ENCODE measurements around the gene TMEM126A.
"Not testable (repeated sequence)": the region's sequence is repeated elsewhere in the genome, so short reads cannot be mapped to it uniquely, and the experiment has no call there.

Gene TMEM126A

GRCh38 chr11:85661972-85662664 lies 14.4 kb downstream of the TMEM126A start:
- peak; percentile 50 for DNase-seq

DNA sequence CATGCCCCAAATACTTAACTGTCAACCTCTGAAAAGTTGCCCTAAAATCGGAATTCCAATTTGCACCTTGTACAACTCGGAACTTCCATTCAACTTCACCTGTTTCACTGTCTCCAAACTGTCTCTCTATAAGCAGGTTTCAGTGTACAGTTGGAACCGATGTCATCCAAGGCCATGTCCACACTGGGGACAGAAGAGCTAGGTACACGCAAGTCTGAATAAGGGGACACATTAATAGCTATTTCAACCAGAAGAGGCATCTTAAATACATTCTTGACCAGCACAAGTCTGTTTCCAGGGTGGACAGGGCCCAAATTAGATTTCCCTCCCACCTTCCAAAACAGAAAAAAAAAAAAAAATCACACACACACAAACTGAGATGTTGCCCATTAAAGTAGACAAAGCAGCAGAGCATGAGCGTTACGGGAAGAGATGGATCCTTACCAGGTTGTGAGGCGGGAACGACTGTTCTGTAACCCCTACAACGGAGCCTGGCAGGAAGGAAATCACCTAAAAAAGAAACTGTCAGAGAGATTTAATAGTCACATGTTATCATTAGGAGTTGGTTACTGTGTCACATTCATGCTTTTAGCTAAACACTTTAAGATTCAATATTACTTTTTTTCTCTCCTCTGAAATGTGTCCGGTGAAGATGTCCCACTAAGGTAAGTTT lies 15.4 kb downstream of the TMEM126A start:
- DNase-seq = peak; percentile 56

DNA sequence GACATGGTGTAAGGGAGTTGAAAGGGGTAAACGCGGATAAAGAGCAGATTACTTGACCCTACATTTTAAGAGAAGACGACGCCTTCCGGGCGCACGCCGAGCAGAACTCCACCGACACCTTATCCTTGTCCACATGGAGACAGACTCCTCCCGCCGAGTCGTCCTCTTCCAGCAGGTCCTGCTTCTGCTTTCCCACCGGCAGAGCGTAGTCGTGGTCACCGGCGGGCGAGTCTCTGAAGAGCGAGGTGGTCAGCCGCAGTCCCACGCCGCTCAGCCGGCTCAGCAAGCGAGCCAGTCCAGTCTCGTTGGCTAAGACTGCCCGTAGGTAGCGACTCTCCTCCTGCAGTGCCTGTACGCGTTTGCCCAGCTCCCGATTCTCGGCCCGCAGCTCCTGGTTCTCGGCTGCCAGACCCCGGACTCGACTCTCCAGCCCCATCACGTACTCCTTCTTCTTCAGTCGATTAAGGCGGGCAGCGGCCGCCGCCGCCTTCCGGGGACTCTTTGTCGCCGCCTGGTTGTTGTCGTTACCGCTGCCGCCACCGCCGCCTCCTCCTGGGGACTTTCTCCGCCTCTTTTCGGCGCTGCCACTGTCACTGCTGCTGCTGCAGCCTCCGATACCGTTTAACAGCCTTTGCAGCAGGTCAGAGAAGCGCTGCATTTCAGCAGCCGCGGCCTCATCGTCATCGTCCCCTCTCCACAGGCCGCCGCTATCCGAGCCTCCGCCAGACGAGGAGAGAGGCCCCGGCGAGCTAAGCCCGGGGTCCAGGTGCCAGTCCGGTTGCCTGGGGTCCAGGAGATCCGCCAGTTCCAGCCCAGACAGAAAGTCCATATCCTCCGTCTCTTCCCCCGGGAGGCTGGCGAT lies 16.2 kb downstream of the TMEM126A start:
- DNase-seq = peak; percentile 96

DNA sequence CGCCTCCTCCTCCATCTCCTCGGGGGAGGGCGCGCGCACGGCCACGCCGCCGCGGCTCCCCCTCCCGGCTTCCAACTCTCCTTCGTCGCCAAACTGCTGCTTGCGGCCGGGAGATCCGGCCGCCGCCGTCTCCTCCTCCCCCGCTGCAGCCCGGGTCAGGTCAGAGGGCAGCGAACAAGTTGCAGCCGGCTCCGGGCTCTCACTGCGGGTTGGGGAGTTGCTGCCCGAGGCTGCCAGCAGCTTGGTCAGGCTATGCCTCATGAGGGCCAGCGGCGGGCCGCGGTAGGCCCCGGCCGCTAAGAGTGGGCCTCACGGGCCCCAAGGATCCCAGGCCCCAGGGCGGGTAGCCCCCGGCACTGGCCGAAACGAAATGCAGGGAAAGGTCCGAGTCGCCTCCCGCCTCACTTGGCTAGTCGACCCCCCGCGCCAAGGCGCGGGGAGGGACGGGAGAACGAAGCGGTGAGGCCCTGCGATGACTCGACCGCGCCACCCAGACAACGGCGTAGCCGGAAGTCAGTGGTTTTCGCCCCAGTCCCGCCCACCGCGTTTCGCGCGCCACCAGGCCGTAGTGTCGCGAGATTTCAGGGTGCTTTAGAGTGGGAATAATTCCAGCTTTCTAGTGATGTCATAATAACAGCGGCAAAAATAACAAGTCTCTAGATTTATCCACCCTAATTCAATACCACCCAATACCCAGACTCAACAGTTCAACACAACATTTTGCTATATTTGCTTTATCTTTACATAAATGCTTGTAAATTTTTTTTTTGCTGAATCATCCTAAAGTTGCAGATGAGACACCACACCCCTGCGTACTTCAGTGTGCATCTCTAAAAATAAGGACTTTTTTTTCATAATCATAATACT lies 17.1 kb downstream of the TMEM126A start, which contains the start of gene CREBZF:
TSS of gene CREBZF (minus strand) at position 515 of the 867 bp plus-strand sequence. CDS start at position 261, 254 bp downstream.
- peak; percentile 100 for DNase-seq

DNA sequence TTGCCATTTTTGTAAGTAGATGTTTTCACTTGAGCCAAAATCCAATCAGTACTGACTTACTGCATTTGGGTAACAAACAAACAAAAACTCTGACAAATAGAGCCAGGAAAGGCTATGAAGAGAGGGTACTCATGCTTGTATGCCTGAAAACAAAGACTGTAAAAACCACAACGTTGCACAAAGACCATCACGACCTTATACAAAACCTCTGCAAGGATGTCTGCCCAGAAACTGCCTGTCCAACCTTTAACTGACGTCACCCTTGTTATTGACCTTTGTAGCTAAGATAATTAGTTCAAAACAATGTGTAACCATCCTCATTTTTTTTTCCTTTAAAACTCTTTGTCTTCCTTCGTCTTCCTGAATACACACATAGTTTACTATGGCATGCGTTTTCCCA lies 18.0 kb downstream of the TMEM126A start:
- DNase-seq = peak; percentile 67

GRCh38 chr11:85666687-85667086 lies 18.9 kb downstream of the TMEM126A start:
- no peak for DNase-seq

- DNase-seq = no peak
Measured at GRCh38 chr11:85668157-85668556, 20.4 kb downstream of the TMEM126A start.

DNA sequence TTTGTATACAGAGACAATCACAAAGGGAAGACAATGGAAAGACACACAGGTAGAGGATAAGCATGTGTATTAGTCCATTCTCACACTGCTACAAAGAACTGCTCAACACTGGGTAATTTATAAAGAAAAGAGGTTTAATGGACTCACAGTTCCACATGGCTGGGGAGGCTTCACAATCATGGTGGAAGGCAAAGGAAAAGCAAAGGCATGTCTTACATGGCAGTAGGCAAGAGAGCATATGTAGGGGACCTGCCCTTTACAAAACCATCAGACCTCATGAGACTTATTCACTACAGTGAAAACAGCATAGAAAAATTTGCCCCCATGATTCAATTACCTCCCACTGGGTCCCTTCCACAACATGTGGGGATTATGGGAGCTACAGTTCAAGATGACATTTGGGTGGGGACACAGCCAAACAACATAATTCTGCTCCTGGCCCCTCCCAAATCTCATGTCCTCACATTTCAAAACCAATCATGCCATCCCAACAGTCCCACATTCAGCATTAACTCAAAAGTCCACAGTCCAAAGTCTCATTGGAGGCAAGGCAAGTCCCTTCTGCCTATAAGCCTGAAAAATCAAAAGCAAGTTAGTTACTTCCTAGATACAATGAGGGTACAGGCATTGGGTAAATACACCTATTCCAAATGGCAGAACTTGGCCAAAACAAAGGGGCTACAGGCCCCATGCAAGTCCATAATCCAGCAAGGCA lies 23.3 kb downstream of the TMEM126A start:
- DNase-seq = not testable (repeated sequence)

GRCh38 chr11:85672105-85672902 lies 24.5 kb downstream of the TMEM126A start:
- no peak for DNase-seq

DNA sequence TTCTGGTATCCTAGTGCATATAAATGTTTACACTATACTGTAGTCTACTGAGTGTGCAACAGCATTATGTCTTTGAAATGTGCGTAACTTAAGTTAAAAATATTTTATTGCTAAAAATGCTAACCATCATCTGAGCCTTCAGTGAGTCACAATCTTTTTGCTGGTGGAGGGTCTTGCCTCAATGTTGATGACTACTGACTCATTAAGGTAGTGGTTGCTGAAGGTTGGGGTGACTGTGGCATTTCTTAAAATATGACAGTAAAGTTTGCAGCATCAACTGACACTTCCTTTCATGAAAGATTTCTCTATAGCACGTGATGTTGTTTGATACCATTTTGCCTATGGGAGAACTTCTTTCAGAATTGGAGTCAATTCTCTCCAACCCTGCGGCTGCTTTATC lies 25.6 kb downstream of the TMEM126A start:
- no peak for DNase-seq

GRCh38 chr11:85679576-85679975 lies 31.8 kb downstream of the TMEM126A start:
- no peak for DNase-seq

DNA sequence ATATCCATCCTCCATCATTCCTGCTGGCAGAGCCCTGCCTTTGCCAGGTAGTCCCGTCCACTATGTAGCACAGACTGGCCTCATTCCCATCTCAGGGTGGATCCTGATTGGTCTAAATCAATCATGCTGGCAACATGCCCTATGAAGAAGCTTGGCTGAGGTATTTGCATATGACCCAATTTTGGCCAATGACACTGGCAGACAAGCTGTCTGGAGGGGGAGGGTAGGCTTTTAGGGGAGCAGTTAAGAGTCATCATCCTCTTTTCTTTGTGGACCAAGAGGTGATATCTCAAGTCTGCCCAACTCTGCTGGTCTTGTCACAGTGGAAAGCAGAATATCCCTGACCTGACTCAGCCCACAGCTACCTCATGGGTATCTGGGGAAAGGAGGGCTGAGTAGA lies 33.1 kb downstream of the TMEM126A start:
- DNase-seq = peak; percentile 45

DNA sequence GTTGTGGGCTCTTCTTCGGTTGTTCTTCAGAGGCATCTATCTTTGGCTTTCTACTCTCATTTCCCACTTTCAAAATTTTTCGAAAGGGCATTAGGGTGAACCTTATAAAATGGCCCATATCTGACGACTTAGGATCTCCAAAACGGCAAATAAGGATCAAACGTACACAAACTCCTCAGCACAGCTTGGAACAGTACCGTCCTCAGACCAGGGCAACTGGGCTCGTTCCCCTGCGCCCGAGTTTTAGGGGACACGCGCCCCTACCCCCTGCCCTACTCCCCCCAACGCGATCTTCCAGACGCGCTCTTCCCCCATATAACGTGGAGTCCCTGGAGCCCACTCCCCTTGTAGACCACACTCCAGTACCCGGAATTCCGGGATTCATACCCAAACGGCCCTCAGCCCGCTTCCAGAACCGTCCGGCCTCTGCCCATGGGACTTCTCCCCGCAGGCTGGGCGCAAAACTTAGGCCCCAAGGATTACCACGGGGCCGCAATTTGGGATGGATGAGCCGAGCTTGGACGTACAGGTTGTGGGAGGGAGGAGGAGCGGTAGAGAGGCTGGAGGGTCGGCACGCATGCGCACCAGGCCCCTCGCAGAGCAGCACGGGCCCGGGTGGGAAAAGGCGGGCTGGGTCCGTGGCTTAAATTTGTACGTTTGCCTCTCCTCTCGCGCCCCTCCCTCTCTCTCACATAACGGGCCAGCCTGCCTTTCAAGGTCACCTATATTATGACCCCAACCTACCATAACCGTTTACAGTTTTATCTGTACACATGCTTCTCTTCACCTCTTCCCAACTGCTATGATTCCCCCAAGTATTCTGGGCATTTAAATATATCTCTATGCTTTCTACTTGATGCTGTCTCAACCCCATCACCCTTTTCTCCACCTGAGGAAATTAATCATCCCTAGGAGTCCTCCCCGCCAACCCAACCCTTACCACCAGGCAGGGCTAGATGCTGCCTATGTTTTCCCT lies 34.9 kb downstream of the TMEM126A start:
- peak; percentile 91 for DNase-seq

- DNase-seq = peak; percentile 88
Measured at GRCh38 chr11:85685125-85685819, 37.5 kb downstream of the TMEM126A start.

GRCh38 chr11:85685820-85686459 lies 38.2 kb downstream of the TMEM126A start, which contains the start of gene CCDC89:
Gene CCDC89, minus strand, starts transcription at chr11:85686195. Its CDS starts 65 bp downstream, at chr11:85686130.
- peak; percentile 99 for DNase-seq

GRCh38 chr11:85694385-85694980 lies 46.7 kb downstream of the TMEM126A start:
- peak; percentile 85 for DNase-seq

DNA sequence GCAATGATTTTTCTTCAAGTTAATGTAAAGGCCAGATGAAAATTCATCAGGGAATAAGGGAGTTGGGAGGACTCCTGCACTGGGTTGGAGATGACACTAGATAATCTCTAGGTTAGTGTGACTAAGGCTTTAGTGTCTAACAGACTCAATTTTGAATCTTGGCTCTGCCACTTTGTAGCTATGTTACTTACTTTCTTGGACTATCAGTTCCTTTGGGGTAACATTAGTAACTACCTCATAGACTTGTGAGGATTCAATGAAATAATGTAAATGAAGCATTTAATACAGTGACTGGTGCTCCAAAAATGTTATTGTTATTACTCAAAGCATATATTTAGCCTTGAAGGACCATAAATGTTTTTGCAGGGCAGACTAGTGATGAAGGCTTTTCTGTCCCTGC lies 47.8 kb downstream of the TMEM126A start:
- DNase-seq = no peak

DNA sequence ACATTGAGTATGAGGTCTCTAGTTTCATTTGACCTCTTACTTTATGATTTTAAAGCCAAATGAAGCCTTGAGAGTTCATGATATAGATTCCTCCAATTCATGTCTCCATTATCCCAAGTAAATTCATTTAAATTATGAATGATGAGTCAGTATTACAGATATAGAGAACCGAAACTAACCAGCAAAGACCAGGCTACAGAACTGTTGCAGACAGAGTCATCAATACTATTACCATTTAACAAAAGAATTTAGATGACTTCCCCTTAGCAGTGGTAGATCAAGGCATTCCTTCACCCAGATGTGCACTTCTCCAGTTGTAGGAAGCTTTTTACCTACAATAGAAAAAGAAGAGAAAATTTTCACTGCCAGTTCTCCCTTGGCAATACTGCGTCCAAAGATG lies 50.0 kb downstream of the TMEM126A start:
- DNase-seq = no peak

Measured in DMS53 (cell line).